GM18907 (cell line): ENCODE measurements around the gene PHC3.

Experiments
- ATAC-seq: cut with Tn5 transposase; IDR thresholded peaks from one replicate; pipeline ENCODE4 v1.9.1; 2021; ENCODE audit warnings: mild to moderate bottlenecking, moderate library complexity; ENCODE audit not compliant: unreplicated experiment

Gene PHC3

DNA sequence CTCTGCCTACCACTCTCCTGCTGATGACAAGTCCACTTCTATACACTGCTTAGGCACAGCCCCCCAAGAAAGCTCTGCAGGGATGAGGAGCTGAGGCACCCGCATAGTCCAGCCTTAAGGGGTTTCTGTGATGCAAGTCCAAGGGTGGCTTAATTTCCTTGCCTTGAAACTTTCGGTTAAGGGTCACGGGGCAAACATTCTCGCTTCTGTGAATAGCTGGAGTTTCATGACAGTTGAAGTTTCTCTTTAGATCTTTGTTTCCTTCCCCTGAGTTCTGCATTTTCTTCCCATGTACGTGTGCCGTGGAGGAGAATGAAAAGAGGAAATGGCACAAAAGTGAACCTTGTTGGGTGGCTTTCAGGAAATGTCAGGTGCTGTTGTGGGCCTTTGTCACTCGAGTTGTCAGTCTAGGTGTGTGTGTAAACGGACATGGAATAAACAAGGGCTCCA lies 136.7 kb downstream of the PHC3 start:
- ATAC-seq: peak; percentile 82

DNA sequence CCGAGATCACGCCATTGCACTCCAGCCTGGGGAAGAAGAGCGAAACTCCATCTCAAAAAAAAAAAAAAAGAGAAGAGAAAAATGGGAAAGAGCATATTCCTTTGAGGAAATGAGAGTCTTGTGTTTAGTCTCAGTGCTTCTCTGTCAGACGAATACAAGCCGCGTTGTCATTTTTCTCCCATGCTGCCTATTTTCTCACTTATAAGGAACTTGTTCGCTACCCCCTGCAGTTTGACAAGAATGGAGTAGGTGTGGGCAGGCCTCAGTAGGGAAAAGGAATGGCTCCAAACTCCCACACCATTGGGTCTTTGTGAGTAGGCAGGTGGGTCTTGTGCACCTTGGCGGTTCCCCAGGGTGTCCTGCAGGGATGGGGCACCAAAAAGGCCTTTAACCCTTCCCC lies 137.3 kb downstream of the PHC3 start:
- ATAC-seq: no peak

DNA sequence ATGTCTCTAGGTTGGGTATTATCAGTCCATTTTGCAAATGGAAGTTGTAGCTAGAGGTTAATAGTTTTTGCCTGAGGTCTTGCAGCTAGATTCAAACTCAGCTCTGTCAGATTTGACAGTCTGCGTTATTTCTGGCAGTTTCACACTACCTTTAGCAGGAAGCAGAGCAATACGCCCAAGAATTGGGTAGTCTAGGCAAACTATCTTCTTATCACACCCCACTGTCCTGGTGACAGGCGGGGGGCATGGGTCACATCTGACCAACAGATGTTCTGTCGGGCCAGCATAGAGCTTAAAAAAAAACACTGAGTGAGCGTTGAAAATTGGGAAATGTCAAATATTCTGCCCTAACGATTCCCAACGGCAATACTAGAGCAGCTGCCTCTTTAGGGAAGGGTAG lies 138.0 kb downstream of the PHC3 start:
- no peak for ATAC-seq

DNA sequence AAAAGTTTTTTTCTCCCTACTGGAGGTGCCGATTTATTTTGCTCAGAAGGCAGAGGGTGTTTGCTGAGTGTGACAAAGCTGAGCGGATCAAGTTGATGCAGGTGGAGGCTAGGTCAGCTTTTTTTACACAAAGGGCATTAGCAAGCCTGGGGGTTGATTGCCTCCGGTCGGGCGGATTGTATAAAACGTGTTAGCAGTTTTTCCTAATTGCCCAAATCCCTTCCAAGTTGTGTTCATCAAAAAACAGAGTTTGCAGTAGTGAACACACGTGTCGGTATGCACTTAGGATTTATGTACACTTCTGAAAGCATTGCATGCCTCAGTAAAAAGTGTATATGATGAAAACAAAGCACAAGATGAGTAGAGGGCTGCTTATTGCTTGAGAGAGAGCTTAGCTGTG lies 141.1 kb downstream of the PHC3 start:
- ATAC-seq: no peak

DNA sequence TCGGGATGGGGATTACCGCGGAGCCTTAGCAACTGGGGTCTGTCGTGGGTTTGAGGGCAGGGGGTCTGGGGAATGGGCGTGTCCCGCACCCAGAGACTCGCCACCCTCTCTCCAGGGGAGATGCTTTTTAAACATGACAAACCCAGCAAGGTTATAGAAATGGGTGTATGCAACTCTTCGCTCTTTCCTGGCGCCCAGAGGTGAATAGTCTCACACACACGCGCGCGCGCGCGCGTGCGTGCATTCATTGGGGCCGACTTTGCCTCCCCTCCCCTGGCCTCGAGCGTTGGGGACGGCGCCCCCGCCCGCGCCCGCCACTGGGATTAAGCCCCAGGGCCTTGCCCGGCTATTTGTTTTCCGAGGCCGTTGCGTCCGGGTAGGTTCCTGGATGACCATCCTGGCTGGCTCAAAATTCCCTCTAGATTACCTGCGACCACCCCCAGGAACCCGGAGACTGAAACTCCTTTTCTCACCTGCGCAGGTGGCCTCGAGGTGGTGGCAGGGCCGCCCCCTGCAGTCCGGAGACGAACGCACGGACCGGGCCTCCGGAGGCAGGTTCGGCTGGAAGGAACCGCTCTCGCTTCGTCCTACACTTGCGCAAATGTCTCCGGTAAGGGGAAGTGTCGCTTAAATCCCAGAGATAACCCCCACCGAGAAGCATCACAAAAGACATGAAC lies 143.0 kb downstream of the PHC3 start:
- ATAC-seq: peak; percentile 9
